ENCODE data around the gene ADAMTS14. TPM values are rescaled to one million over a fixed set of nuclear protein-coding genes. Genes with fewer than 3 reads are reported as not detected.
A peak's percentile ranks its signal among the peaks of the same experiment; 100 is the strongest.

The ADAMTS14 gene
- total RNA-seq, 1 experiment from 2014 or later, result not detected

GRCh38 chr10:70658582-70659136 is 13.6 kb upstream of the ADAMTS14 start:
- no peaks in the 10 kb centered on the region for H3K27me3 ChIP-seq (replicated peaks; ENCODE audit: control insufficient read depth, insufficient read depth, low read length)
- no peaks in the 10 kb centered on the region for H3K4me1 Mint-ChIP-seq (ENCODE audit: low read depth, unreplicated experiment)
- intact Hi-C loops (cut with micrococcal nuclease; ENCODE audit: unreplicated experiment), result no loop called here
- H3K9me3 ChIP-seq, result no peaks in the 10 kb centered on the region; the same call in none of the 2 replicates
- H3K4me1 ChIP-seq, result no peaks in the 10 kb centered on the region
- no peak overlapping the region for H3K27ac Mint-ChIP-seq (ENCODE audit: unreplicated experiment)
- no peaks in the 10 kb centered on the region for H3K9me3 Mint-ChIP-seq (ENCODE audit: unreplicated experiment)
- no peak overlapping the region for H3K4me3 Mint-ChIP-seq (ENCODE audit: unreplicated experiment)
- DNase-seq, result no peak
- ChIA-PET POLR2A (interaction anchor here (0.7 kb wide), 1 partner anchor 13 kb away, joined by 9 read pairs; no protein-coding TSS in a partner anchor), CTCF (interaction anchor here (1.3 kb wide), 1 partner anchor 80 kb away, joined by 3 read pairs; no protein-coding TSS in a partner anchor)
- TF ChIP-seq CTCF (IDR thresholded peaks at IDR 0.05; ENCODE audit: insufficient read depth in 1 of 2, low read depth in 1 of 2, low read length in 1 of 2, severe bottlenecking in 1 of 2, unreplicated experiment in 1 of 2), result no peak
- no peak overlapping the region for H3K4me3 ChIP-seq (ENCODE audit: low read depth, low read length)
- no TSS peak for BruUV-seq (replicated peaks)
- H3K36me3 ChIP-seq (ENCODE audit: control insufficient read depth, insufficient read depth, low read length), result no peaks in the 10 kb centered on the region
- peaks cover 27% of the 10 kb centered on the region for H3K27me3 Mint-ChIP-seq (ENCODE audit: insufficient read depth, unreplicated experiment)
- no peaks in the 10 kb centered on the region for H3K36me3 Mint-ChIP-seq (ENCODE audit: insufficient read depth, unreplicated experiment)

GRCh38 chr10:70659306-70659705 is 13.0 kb upstream of the ADAMTS14 start:
- Histone ChIP-seq H3K4me1 (no peaks in the 10 kb centered on the region), H3K27me3 (replicated peaks; ENCODE audit: control insufficient read depth, insufficient read depth, low read length) (no peaks in the 10 kb centered on the region), H3K36me3 (ENCODE audit: control insufficient read depth, insufficient read depth, low read length) (no peaks in the 10 kb centered on the region), H3K9me3 (no peaks in the 10 kb centered on the region; the same call in none of the 2 replicates), H3K4me3 (ENCODE audit: low read depth, low read length) (no peak overlapping the region)
- no peak for TF ChIP-seq CTCF (IDR thresholded peaks at IDR 0.05; ENCODE audit: insufficient read depth in 1 of 2, low read depth in 1 of 2, low read length in 1 of 2, severe bottlenecking in 1 of 2, unreplicated experiment in 1 of 2)
- no peaks in the 10 kb centered on the region for H3K4me1 Mint-ChIP-seq (ENCODE audit: low read depth, unreplicated experiment)
- CTCF ChIA-PET, result no interaction called here
- POLR2A ChIA-PET, result no interaction called here
- H3K27ac Mint-ChIP-seq (ENCODE audit: unreplicated experiment), result no peak overlapping the region
- intact Hi-C loops (cut with micrococcal nuclease; ENCODE audit: unreplicated experiment), result no loop called here
- H3K9me3 Mint-ChIP-seq (ENCODE audit: unreplicated experiment), result no peaks in the 10 kb centered on the region
- no peak for DNase-seq
- H3K36me3 Mint-ChIP-seq (ENCODE audit: insufficient read depth, unreplicated experiment), result no peaks in the 10 kb centered on the region
- H3K4me3 Mint-ChIP-seq (ENCODE audit: unreplicated experiment), result no peak overlapping the region
- no TSS peak for BruUV-seq (replicated peaks)
- H3K27me3 Mint-ChIP-seq (ENCODE audit: insufficient read depth, unreplicated experiment), result peaks cover 29% of the 10 kb centered on the region

- Histone ChIP-seq H3K27me3 (replicated peaks; ENCODE audit: control insufficient read depth, insufficient read depth, low read length) (no peaks in the 10 kb centered on the region), H3K36me3 (ENCODE audit: control insufficient read depth, insufficient read depth, low read length) (no peaks in the 10 kb centered on the region), H3K4me1 (no peaks in the 10 kb centered on the region), H3K9me3 (no peaks in the 10 kb centered on the region; the same call in none of the 2 replicates), H3K4me3 (ENCODE audit: low read depth, low read length) (no peak overlapping the region)
- no peaks in the 10 kb centered on the region for H3K4me1 Mint-ChIP-seq (ENCODE audit: low read depth, unreplicated experiment)
- ChIA-PET POLR2A (no interaction called here), CTCF (no interaction called here)
- DNase-seq, result peak in 1 of 2 experiments; percentile 5
- intact Hi-C loops (cut with micrococcal nuclease; ENCODE audit: unreplicated experiment), result no loop called here
- H3K9me3 Mint-ChIP-seq (ENCODE audit: unreplicated experiment), result no peaks in the 10 kb centered on the region
- H3K27ac Mint-ChIP-seq (ENCODE audit: unreplicated experiment), result no peak overlapping the region
- no peaks in the 10 kb centered on the region for H3K36me3 Mint-ChIP-seq (ENCODE audit: insufficient read depth, unreplicated experiment)
- H3K4me3 Mint-ChIP-seq (ENCODE audit: unreplicated experiment), result no peak overlapping the region
- BruUV-seq (replicated peaks), result no TSS peak
- TF ChIP-seq CTCF (IDR thresholded peaks at IDR 0.05; ENCODE audit: insufficient read depth in 1 of 2, low read depth in 1 of 2, low read length in 1 of 2, severe bottlenecking in 1 of 2, unreplicated experiment in 1 of 2), result no peak
- H3K27me3 Mint-ChIP-seq (ENCODE audit: insufficient read depth, unreplicated experiment), result peaks cover 31% of the 10 kb centered on the region
Measured at GRCh38 chr10:70660722-70661121, 11.6 kb upstream of the ADAMTS14 start.

All from Caco-2 (cell line).